ENCODE results near the gene MNAT1.
"Not testable (repeated sequence)": the region's sequence is repeated elsewhere in the genome, so short reads cannot be mapped to it uniquely, and the experiment has no call there.

The MNAT1 gene

GRCh38 chr14:60805841-60806430 lies 71.4 kb downstream of the MNAT1 start:
- DNase-seq (ENCODE audit: low spot score) = no peak

- no peak for DNase-seq (ENCODE audit: low spot score)
These were observed 72.7 kb downstream of the MNAT1 start for GRCh38 chr14:60807247-60807646.

DNA sequence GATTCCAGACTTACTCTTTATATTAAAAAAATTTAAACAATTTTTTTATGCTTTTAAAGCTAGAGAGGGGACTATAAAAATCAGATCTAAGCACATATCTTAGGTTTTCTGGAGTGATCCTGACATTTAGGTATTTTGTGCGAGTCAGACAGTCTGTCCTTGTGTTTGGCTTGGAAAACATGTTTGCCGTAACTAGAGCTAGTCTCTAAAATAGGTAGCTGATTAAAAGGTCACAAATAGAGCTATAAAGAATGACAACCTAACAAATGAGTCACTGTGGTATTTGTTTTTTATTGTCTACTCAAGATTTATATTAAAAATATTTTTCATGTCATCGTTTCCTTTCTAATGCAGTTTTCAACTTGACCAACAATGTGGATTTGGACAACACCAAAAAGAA lies 73.4 kb downstream of the MNAT1 start:
- DNase-seq (ENCODE audit: low spot score) = no peak

DNA sequence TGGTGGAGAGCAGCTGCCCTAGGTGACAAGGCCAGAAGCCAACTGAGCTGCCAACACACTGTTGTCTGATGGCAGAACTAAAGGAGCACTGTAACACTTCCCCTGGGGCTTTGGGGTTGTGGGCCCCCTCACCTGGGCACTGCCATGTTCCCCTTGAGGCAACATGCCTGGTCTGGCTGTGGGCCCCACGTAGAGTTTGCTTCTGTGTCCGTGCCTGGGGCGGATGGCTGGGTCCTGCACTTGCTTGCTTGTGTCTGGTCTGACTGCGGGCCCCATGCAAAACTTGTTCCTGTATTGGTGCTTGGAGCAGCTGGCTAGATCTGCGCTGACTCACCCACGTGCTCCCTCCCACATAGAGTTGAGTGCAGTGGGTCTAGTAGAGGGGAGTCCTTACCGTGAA lies 78.4 kb downstream of the MNAT1 start:
- no peak for DNase-seq (ENCODE audit: low spot score)

GRCh38 chr14:60815371-60815770 lies 80.8 kb downstream of the MNAT1 start:
- no peak for DNase-seq (ENCODE audit: low spot score)

DNA sequence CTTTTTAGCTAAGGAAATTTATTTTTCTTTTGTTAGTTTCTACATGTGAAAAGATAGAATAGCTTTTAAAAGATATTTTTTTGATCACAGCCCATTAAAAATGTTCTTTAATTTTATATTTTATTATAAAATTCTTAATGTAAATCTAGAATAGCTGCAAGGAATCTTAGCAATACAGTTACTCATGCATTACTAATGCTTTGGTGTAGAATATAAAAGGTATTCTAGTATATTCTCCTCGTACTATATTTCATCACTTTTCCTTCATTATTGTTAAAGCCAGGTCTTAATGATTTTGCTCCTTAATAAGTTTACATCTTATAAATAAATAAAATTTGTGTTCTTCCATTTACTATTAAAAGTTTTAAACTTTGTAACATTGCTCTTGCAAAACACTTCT lies 82.6 kb downstream of the MNAT1 start:
- DNase-seq (ENCODE audit: low spot score) = no peak

- no peak for DNase-seq (ENCODE audit: low spot score)
These were observed 85.0 kb downstream of the MNAT1 start for GRCh38 chr14:60819575-60819974.

- DNase-seq (ENCODE audit: low spot score) = no peak
These were observed 104.0 kb downstream of the MNAT1 start for GRCh38 chr14:60838601-60839000.

DNA sequence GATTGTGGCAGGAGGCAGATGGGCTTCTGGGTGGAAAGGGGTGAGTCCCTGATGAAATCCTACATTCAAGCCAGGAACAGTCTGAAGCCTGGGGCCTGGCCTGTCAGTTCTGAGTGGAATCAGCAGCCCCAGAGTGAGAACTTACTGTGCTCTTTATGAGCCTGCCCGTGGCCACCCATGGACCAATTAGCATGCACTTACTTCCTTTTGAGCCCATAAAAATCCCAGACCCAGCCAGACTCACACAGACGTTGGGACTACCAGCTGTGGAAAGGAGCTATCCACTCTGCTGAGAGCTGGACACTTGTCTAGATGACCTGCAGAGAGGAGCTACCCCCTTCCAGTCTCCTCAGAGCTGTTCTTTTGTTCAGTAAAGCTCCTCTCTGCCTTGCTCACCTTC lies 104.5 kb downstream of the MNAT1 start:
- DNase-seq (ENCODE audit: low spot score) = no peak

GRCh38 chr14:60839657-60840056 lies 105.1 kb downstream of the MNAT1 start:
- no peak for DNase-seq (ENCODE audit: low spot score)

DNA sequence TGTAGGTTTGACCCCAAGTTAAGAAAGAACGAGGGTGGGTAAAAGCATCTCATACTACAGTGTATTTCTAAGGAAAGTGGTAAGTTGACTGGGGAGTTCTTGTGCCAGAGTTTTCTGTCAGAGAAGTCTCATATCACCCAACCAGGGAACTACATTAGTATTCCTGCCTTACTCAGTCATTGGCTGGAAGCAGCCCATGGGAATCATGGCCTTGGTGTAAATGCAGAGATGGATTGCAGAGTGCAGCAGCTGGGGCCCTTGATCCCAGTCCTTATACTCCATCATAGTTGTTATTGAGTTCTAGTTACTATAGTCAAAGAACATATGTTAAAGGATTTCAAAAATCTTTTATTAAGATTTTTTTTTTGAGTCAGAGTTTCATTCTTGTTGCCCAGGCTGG lies 105.8 kb downstream of the MNAT1 start:
- DNase-seq (ENCODE audit: low spot score) = no peak

DNA sequence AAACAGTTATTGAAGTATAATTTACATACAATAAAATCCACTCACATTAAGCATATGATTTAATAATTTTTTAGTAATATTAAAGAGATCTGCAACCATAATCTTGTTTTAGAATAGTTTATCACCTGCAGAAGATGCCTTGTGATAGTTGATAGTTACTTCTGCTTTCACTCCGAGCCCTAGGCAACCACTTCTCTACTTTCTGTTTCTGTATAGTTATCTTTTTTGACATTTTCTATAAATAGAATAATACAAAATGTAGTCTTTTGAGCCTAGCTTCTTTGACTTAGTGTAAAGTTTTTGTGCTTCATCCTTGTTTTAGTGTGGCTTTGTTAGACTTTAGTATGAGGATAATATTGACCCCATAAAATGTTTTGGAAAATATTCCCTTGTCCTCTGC lies 111.0 kb downstream of the MNAT1 start:
- no peak for DNase-seq (ENCODE audit: low spot score)

- no peak for DNase-seq (ENCODE audit: low spot score)
These were observed 113.5 kb downstream of the MNAT1 start for GRCh38 chr14:60848066-60848465.

GRCh38 chr14:60851692-60852091 lies 117.1 kb downstream of the MNAT1 start:
- not testable (repeated sequence) for DNase-seq (ENCODE audit: low spot score)

GRCh38 chr14:60856111-60856510 lies 121.5 kb downstream of the MNAT1 start:
- DNase-seq (ENCODE audit: low spot score) = no peak

GRCh38 chr14:60859525-60859924 lies 125.0 kb downstream of the MNAT1 start:
- no peak for DNase-seq (ENCODE audit: low spot score)

- DNase-seq (ENCODE audit: low spot score) = no peak
These were observed 127.1 kb downstream of the MNAT1 start for GRCh38 chr14:60861545-60862140.

- DNase-seq (ENCODE audit: low spot score) = no peak
These were observed 127.7 kb downstream of the MNAT1 start for GRCh38 chr14:60862283-60862682.

DNA sequence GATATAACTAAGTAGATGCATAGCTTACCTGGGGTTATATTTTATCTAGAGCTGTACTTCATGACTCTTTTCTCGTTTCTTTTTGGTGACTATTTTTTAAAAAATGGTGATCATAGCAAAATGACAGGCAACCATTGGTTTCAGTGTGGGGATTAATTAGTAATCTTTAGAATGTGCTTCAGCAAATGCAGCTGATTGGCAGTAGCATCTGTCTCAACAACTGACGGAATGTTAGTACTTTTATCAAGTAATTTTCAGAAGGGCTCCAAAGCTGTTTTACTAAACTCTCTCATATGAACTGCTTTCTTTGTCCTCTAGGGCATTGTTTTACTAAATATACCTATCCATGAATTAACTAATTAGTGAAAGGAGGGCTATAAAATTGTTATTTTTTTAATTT lies 128.7 kb downstream of the MNAT1 start:
- DNase-seq (ENCODE audit: low spot score) = no peak

DNA sequence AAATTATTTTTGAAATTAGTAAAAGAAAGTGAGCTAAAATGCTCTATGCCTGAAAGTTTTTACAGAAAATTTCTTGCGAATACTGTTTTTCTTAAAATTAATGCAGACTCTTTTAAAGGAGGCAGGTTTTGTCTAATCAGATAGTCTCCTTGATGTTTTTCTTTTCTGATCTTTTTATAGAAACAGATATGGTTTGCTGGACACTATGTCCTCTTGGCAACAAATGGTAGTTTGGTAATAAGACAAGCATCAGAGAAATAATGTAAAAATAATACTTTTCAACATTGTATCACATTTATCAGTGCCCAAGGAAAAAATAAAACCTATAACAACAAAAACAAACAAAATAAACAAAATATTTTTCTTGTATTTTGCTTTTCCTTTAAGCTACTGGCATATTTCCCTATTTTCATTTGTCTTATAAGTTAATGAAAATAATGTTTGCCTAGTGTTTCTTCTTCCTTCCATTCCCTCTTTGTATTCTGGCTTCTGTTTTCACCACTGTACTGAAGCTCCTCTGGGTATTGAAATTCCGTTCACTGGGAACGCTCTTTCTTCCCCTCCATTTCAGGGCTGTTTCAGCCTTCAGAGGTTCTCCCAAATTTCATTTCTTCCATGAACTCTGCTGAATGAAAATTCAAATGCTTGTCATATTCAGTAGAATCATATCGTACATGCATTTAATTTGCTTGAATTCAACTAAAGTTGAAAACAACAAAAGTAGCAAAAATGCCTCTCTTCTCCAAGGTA lies 131.0 kb downstream of the MNAT1 start:
- no peak for DNase-seq (ENCODE audit: low spot score)

- no peak for DNase-seq (ENCODE audit: low spot score)
These were observed 133.1 kb downstream of the MNAT1 start for GRCh38 chr14:60867503-60868172.

DNA sequence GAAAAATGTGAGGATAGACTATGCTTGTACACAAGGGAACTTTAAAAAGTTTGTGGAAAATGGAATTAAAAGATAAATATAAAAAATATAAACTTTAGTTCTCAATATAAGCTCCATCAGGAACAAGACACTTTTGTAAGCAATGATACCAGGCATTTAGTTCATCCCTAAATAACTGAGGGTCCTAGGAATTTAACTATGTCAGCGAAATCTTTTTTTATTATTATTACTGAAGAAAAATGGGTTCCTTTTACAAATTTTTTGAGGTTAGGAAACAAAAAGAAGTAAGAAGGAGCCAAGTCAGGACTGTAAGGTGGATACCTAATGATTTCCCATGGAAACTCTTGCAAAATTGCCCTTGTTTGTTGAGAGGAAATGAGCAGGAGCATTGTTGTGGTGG lies 143.6 kb downstream of the MNAT1 start:
- no peak for DNase-seq (ENCODE audit: low spot score)

DNA sequence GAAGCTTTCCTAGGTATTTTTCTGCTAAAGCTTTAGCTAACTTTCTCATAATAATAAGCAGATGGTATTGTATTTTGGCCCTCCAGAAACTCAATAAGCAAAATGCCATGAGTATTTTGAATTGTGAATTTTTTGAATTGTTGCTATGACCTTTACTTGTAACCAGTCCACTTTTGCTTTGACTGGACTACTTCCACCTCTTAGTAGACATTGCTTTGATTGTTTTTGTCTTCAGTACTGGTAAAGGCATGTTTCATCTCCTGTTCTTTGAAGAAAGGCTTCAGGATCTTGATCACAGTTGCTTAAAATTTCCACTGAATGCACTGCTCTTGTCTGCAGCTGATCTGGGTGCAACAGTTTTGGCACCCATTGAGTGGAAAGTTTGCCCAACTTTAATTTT lies 144.0 kb downstream of the MNAT1 start:
- no peak for DNase-seq (ENCODE audit: low spot score)
